Erythroblast (primary cell): ENCODE data around the gene MYH7B.

Experiments
- GATA1 ChIP-seq: IDR thresholded peaks from 2 replicates; pipeline ENCODE4 v1.6.1; 2011; ENCODE audit warnings: low read depth, mild to moderate bottlenecking, control low read depth, low read length, moderate library complexity
- POLR2A ChIP-seq: IDR thresholded peaks from 2 replicates; pipeline ENCODE4 v1.6.1; 2011; ENCODE audit warnings: mild to moderate bottlenecking, low read length

DNA sequence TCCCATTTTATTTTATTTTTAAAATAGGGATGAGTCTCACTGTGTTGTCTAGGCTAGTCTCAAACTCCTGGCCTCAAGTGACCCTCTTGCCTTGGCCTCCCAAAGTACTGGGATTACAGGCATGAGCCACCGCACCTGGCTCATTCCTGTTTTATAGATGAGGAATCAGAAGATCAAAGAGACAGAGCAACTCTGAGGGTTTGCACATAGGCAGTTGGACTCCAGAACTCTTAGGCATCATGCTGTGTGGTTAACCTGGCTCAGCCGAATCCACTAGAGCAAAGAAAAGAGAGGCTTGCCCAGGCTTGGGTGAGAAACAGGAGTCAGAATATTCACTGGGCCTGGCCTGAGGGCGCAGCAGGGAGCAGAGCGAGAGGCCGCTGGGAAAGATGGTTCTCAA, 9.4 kb downstream of the MYH7B start:
- TF ChIP-seq POLR2A (no peak), GATA1 (no peak)
